Astrocyte (in vitro differentiated cells and primary cell): ENCODE measurements around the gene F8. TPM values are rescaled to one million over a fixed set of nuclear protein-coding genes. Genes with fewer than 3 reads are reported as not detected.

Source experiments
- DNase-seq: peaks from one replicate; pipeline ENCODE4 v3.0.0-alpha.2; 2010; ENCODE audit warnings: low read depth
- FAIRE-seq: peaks from 2 replicates; lab custom pipeline; 2011; peaks lifted over from hg19 to GRCh38; lab: Jason Lieb, UNC
- H2AFZ ChIP-seq: 2 replicates; pipeline ENCODE4 v1.6.0; 2012; ENCODE audit warnings: low read depth, low read length, inconsistent platforms
- H3K27ac ChIP-seq: 2 replicates; pipeline ENCODE4 v1.5.1; 2011; ENCODE audit warnings: low read depth, low read length, inconsistent platforms
- H3K27me3 ChIP-seq: 2 replicates; pipeline ENCODE4 v1.6.0; 2011; ENCODE audit warnings: low read length, inconsistent platforms; ENCODE audit not compliant: insufficient read depth
- H3K36me3 ChIP-seq: 2 replicates; pipeline ENCODE4 v1.5.1; 2011; ENCODE audit warnings: low read length, inconsistent platforms; ENCODE audit not compliant: insufficient read depth
- H3K4me1 ChIP-seq: 2 replicates; pipeline ENCODE4 v1.5.1; 2011; ENCODE audit warnings: low read length, inconsistent platforms; ENCODE audit not compliant: insufficient read depth
- H3K4me2 ChIP-seq: 2 replicates; pipeline ENCODE4 v1.6.0; 2012; ENCODE audit warnings: low read length, inconsistent platforms
- H3K4me3 ChIP-seq: 2 replicates; pipeline ENCODE4 v1.5.1; 2011; ENCODE audit warnings: low read depth, mild to moderate bottlenecking, low read length, inconsistent platforms; ENCODE audit not compliant: insufficient read depth
- H3K79me2 ChIP-seq: 2 replicates; pipeline ENCODE4 v1.6.0; 2012; ENCODE audit warnings: mild to moderate bottlenecking, low read length, inconsistent platforms; ENCODE audit not compliant: insufficient read depth
- H3K9ac ChIP-seq: 2 replicates; pipeline ENCODE4 v1.6.0; 2012; ENCODE audit warnings: mild to moderate bottlenecking, low read length, inconsistent platforms
- H3K9me3 ChIP-seq: 2 replicates; pipeline ENCODE4 v1.5.1; 2012; ENCODE audit warnings: low read depth, mild to moderate bottlenecking, low read length, inconsistent platforms; ENCODE audit not compliant: insufficient read depth
- H4K20me1 ChIP-seq: 2 replicates; pipeline ENCODE4 v1.6.0; 2012; ENCODE audit warnings: low read length, inconsistent platforms; ENCODE audit not compliant: insufficient read depth
- H3K27ac Mint-ChIP-seq: one replicate; pipeline ENCODE4 v1.8.0; 2021; ENCODE audit warnings: mild to moderate bottlenecking, mixed read lengths; ENCODE audit not compliant: unreplicated experiment
- H3K27me3 Mint-ChIP-seq: one replicate; pipeline ENCODE4 v1.8.0; 2021; ENCODE audit warnings: low read depth, mixed read lengths; ENCODE audit not compliant: unreplicated experiment
- H3K36me3 Mint-ChIP-seq: one replicate; pipeline ENCODE4 v1.8.0; 2021; ENCODE audit warnings: low read depth, mixed read lengths; ENCODE audit not compliant: unreplicated experiment
- H3K4me1 Mint-ChIP-seq: one replicate; pipeline ENCODE4 v1.8.0; 2021; ENCODE audit warnings: low read depth, mixed read lengths; ENCODE audit not compliant: unreplicated experiment
- H3K4me3 Mint-ChIP-seq: one replicate; pipeline ENCODE4 v1.8.0; 2021; ENCODE audit warnings: mild to moderate bottlenecking, moderate library complexity, mixed read lengths; ENCODE audit not compliant: unreplicated experiment
- H3K9me3 Mint-ChIP-seq: one replicate; pipeline ENCODE4 v1.8.0; 2021; ENCODE audit warnings: mild to moderate bottlenecking, mixed read lengths; ENCODE audit not compliant: unreplicated experiment
- EZH2 ChIP-seq: IDR thresholded peaks from 2 replicates; pipeline ENCODE4 v1.6.1; 2012; ENCODE audit warnings: mild to moderate bottlenecking, low read length, inconsistent platforms; ENCODE audit not compliant: insufficient read depth
- total RNA-seq: library from RNA; stranded (reverse); gene quantifications from 2 replicates; pipeline ENCODE4 v1.2.1, GENCODE V29; 2021
- TF ChIP-seq, protein P1 (sequence below): IDR thresholded peaks from 2 replicates; pipeline ENCODE4 v1.5.1; 2011; ENCODE audit warnings: low read depth, mild to moderate bottlenecking, inconsistent platforms, low read length, moderate library complexity; ENCODE audit not compliant: insufficient read depth

The F8 gene
- total RNA-seq, 1 donor from 2014 or later: 2.5 TPM

DNA sequence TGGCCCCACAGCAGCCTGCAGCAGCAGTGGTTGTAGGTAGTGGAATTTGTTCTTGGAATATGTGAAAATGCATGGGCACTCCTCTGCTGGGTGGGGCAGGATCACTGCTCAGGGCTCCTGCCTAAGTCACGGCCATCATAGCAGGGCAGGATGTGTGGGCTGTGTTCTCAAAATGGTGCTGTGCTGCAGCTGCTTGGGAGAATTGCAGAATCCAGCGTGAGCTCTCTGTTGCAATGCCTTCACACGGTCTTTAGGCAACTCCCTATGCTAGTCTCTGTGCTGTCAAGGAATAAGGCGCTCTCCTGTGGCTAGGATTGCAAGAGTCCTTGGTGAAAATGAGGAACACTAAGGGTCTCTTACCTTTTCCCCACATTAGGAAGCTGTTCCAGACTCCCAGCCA is 42.9 kb downstream of the F8 start:
- FAIRE-seq: no peak
- Mint-ChIP-seq H3K4me1 (no peaks in the 10 kb centered on the region), H3K9me3 (no peaks in the 10 kb centered on the region)

DNA sequence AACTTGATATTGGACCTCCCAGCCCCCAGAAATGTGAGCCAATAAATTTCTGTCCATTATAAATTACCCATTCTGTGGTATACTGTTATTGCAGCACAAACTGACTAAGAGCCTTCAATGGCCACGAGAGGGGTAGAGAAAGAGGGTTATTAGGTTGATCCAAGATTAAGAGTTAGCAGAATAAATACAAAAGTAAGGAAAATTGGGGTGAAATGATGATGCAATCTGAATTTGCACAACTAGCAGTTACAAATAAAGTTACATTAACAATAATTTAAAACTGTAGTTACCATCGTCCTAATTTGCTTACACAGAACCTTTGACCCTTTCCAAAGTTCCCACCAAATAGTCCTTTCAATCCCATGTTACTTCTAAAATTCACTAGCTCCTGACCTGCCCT is 54.2 kb downstream of the F8 start:
- Mint-ChIP-seq H3K27me3 (no peaks in the 10 kb centered on the region), H3K36me3 (no peaks in the 10 kb centered on the region), H3K4me1 (peaks cover 3% of the 10 kb centered on the region), H3K9me3 (peaks cover 3% of the 10 kb centered on the region), H3K4me3 (no peak overlapping the region), H3K27ac (no peak overlapping the region)
- Histone ChIP-seq H3K36me3 (no peaks in the 10 kb centered on the region), H3K9me3 (no peaks in the 10 kb centered on the region), H3K9ac (no peak overlapping the region), H3K27ac (no peak overlapping the region), H3K79me2 (no peaks in the 10 kb centered on the region), H2AFZ (no peak overlapping the region), H3K27me3 (no peaks in the 10 kb centered on the region), H3K4me1 (no peaks in the 10 kb centered on the region), H4K20me1 (no peaks in the 10 kb centered on the region), H3K4me2 (no peak overlapping the region), H3K4me3 (no peak overlapping the region)
- no peak for TF ChIP-seq EZH2
- TF ChIP-seq, protein P1, sequence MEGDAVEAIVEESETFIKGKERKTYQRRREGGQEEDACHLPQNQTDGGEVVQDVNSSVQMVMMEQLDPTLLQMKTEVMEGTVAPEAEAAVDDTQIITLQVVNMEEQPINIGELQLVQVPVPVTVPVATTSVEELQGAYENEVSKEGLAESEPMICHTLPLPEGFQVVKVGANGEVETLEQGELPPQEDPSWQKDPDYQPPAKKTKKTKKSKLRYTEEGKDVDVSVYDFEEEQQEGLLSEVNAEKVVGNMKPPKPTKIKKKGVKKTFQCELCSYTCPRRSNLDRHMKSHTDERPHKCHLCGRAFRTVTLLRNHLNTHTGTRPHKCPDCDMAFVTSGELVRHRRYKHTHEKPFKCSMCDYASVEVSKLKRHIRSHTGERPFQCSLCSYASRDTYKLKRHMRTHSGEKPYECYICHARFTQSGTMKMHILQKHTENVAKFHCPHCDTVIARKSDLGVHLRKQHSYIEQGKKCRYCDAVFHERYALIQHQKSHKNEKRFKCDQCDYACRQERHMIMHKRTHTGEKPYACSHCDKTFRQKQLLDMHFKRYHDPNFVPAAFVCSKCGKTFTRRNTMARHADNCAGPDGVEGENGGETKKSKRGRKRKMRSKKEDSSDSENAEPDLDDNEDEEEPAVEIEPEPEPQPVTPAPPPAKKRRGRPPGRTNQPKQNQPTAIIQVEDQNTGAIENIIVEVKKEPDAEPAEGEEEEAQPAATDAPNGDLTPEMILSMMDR: no peak
- FAIRE-seq (no peak), DNase-seq (no peak)

More for the DNA sequence above, 42.9 kb downstream of the F8 start:
- no peak for DNase-seq
- Histone ChIP-seq H3K27me3 (no peaks in the 10 kb centered on the region), H3K79me2 (no peaks in the 10 kb centered on the region), H3K4me2 (no peak overlapping the region), H3K9ac (no peak overlapping the region), H3K36me3 (no peaks in the 10 kb centered on the region), H3K9me3 (no peaks in the 10 kb centered on the region), H3K4me3 (no peak overlapping the region), H3K27ac (no peak overlapping the region), H2AFZ (no peak overlapping the region), H3K4me1 (no peaks in the 10 kb centered on the region), H4K20me1 (no peaks in the 10 kb centered on the region)
- TF ChIP-seq EZH2: no peak
- TF ChIP-seq, protein P1: no peak
- Mint-ChIP-seq H3K4me3 (no peak overlapping the region), H3K36me3 (no peaks in the 10 kb centered on the region), H3K27me3 (no peaks in the 10 kb centered on the region), H3K27ac (no peak overlapping the region)

DNA sequence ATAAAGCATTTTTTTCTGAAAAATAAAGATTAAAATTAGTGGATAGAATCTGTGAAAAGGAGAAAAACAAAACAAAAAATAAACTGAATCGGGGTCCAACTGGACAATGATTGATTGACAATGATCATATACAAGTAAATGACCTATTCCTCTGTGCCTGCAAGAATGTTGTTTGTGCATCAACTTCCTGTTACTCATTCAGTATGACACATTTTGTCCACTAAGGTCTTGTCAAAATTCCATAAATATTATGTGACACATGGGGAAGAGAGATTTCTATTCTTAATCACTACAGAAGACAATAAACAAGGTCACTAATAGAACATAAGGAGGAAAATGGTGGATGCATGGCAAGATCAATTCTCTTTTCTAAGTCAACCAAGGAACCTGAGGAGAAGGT is 54.9 kb downstream of the F8 start:
- Mint-ChIP-seq H3K4me1 (peaks cover 3% of the 10 kb centered on the region), H3K27me3 (no peaks in the 10 kb centered on the region), H3K27ac (no peak overlapping the region), H3K36me3 (no peaks in the 10 kb centered on the region), H3K4me3 (no peak overlapping the region), H3K9me3 (peaks cover 4% of the 10 kb centered on the region)
- no peak overlapping the region for H3K27ac ChIP-seq
- DNase-seq (no peak), FAIRE-seq (no peak)
- no peaks in the 10 kb centered on the region for H3K27me3 ChIP-seq
- H3K4me2 ChIP-seq: no peak overlapping the region
- no peak overlapping the region for H3K4me3 ChIP-seq
- TF ChIP-seq, protein P1: no peak
- TF ChIP-seq EZH2: no peak
- H2AFZ ChIP-seq: no peak overlapping the region
- no peaks in the 10 kb centered on the region for H3K9me3 ChIP-seq
- H3K9ac ChIP-seq: no peak overlapping the region
- no peaks in the 10 kb centered on the region for H3K36me3 ChIP-seq
- no peaks in the 10 kb centered on the region for H3K4me1 ChIP-seq
- H3K79me2 ChIP-seq: no peaks in the 10 kb centered on the region
- no peaks in the 10 kb centered on the region for H4K20me1 ChIP-seq
